Measurements from ENCODE around the gene INO80C.

DNA sequence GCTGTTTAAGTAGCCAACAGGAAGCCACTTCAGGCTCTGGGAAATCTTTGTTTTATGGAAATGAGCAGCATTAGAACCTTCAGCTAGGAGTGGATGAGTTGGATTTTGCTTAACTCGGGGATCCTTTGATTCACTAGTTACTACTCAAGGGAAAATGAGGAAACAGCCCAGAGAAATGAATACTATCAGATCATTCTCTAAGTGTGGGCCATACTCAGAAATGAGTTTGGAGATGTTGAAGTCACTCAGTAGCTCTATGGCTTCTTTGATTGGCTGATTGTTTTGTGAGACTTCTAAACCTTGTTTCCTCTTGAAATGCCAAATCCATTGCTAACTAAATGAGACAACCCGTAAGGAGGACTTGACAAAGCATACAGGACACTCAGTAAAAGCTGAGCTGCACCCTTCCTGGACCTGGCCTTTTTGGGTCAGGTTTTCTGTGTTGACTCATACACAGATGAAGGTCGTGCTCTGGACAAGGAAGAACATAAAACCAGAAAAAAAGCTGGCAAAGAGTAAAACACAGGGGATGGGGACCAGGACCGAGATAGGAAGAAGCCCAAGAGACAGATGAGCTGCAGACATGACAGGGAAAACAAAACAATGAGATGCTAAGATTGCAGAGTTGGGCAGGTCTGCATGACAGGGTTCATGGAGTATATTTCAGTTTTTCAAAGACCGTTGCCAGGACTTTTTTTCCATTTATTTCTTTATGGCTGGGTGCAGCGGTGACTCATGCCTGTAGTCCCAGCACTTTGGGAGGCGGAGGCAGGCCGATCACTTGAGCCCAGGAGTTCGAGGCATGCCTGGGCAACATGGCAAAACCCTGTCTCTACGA is 41.6 kb downstream of the INO80C start:
- no peak for TF ChIP-seq POLR2A (IDR thresholded peaks at IDR 0.05)
- TF ChIP-seq CTCF (IDR thresholded peaks at IDR 0.05), result no peak
- no peak for TF ChIP-seq POLR2AphosphoS5 (IDR thresholded peaks at IDR 0.05)
